ENCODE data around the gene TRIM41.
"Not testable (repeated sequence)": the region's sequence is repeated elsewhere in the genome, so short reads cannot be mapped to it uniquely, and the experiment has no call there.

TRIM41 gene

GRCh38 chr5:181255836-181256578, 32.9 kb downstream of the TRIM41 start:
- DNase-seq (ENCODE audit: low read depth), result no peak

DNA sequence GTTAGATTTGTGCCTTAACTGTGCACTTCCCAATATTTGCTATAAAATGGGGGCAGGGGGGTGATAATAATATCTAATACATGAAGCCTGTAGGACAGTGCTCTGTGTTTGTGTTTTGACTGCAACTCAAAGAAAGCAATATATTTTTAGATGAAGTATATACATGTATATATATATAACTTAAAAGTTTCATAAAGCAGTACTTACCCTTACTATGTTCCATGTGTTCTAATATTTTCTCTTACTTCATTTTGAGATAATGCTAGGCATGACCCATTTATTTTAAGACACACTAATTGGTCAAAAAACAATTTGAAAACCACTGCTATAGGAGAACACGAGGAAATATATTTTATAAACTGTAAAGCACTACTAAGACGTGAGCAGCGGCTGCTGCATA, 35.5 kb downstream of the TRIM41 start:
- no peak for DNase-seq (ENCODE audit: low read depth)

GRCh38 chr5:181259283-181259682, 36.2 kb downstream of the TRIM41 start:
- no peak for DNase-seq (ENCODE audit: low read depth)

DNA sequence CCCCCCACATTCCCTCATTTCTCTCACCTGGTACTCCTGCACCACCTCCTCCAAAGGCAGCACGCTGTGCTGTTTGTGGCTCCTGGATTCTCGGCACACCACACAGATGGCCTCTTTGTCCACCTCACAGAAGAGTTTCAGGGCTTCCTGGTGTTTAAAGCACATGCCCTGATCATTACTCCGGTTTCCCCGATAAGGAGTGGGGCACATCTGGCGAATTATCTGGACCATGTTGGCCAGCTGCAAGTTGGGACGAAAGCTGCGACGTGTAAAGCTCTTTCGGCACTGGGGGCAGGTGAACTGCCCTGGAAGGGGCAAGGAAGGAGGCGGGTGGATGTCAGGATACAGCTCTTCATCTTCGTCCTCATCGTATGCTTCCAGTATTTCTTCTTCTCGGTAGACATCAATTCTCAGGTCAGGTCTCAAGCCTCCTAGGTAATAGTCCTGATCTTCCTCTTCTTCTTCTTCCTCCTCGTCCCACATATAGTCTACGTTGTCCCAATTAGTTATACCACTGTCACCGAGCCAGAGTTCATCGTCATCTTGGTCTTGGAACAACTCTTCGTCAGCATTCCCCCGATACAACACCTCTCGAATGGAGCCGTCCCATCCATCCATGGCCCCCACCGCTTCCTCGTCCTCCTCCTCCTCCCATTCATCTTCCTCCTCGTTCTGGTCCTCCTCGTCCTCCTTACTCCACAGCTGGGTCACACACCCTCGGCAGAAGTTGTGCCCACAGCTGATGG, 37.1 kb downstream of the TRIM41 start:
- no peak for DNase-seq (ENCODE audit: low read depth)

DNA sequence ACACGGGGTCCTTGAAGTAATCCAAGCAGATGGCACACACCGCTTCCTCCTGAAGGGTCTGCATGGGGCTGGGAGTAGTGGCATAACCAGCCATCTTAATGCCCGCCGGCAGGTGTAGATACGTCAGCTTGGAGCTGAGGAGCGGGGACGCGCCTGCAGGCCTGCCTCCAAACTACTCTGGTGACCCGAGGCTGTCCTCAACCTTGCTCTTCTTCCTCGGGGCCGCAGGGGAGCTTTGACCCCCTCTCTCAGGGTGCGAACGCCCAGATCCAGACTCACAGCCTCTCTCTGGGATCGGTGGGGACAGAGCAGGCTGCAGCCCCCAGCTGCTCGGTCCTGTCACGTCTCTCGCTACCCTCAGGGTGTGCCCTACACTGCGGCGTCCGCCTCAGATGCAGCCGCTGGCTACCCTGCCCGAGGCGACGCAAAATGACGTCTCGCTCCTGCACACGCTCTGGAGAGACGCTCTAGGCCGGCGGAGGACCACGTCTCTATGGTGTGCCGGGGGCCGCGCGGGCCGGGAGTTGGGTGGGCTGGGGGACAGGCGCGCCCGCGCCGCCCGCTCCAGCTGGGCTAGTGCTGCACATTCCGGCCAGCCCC, 37.7 kb downstream of the TRIM41 start, which contains the start of gene TRIM52:
TRIM52 (minus strand) TSS at position 424 of the 600 bp plus-strand sequence; CDS start at position 94, 330 bp downstream.
- DNase-seq (ENCODE audit: low read depth), result peak; percentile 82

DNA sequence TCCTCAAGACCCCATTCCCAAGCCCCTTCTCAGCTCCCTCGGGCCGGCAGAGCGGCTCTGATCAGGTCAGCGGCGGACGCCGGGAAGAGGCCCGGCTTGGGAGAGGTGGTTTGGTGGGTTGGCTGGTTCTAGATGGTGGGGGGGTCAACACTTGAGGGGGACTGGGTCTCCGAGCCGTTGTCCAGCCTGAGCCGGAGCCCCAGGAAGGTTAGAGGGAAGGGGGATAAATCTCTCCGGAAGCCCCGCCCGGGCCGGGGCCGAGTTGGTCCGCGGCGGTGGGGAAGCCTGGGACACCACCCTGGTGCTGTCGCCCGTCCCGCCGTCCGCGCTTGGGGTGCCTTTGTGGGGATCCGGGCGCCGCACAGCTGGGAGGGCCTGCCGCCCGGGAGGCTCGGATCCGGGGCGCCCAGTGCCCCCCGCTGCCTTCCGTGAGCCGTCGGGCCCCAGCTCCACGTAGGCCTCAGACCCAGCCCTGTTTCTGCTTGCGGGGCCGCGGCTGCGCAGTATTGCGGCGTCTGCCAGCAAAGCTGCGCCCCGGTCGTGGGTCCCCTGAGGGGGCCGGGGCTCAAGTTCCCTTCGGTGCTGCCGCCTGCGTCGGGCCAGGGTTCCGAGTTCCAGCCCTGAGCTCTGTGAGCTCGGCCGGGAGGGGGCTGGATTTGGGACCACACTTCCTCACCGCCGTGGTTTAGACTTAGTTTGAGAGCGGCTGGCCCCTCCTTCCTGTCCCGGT, 38.4 kb downstream of the TRIM41 start:
- DNase-seq (ENCODE audit: low read depth), result peak; percentile 52

DNA sequence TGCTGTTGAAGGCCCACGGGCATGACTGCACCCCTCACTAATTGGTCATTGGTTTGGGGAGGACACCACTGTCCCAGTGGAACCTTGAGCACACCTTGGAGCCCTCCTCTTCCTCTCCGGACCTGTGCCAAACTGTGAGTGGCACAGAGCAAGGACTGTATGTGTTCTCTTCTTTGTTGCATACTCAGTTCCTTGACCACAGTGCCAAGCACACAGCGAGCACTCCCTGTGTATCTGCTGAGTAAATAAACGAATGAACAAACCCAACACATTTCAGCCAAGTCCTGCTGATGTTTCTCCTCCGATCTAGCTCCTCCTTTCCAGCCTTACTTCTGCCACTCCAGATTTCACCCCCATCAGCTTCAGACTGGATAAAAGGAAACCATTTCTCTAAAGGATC, 40.6 kb downstream of the TRIM41 start:
- no peak for DNase-seq (ENCODE audit: low read depth)

GRCh38 chr5:181265092-181265671, 42.1 kb downstream of the TRIM41 start:
- peak; percentile 47 for DNase-seq (ENCODE audit: low read depth)

DNA sequence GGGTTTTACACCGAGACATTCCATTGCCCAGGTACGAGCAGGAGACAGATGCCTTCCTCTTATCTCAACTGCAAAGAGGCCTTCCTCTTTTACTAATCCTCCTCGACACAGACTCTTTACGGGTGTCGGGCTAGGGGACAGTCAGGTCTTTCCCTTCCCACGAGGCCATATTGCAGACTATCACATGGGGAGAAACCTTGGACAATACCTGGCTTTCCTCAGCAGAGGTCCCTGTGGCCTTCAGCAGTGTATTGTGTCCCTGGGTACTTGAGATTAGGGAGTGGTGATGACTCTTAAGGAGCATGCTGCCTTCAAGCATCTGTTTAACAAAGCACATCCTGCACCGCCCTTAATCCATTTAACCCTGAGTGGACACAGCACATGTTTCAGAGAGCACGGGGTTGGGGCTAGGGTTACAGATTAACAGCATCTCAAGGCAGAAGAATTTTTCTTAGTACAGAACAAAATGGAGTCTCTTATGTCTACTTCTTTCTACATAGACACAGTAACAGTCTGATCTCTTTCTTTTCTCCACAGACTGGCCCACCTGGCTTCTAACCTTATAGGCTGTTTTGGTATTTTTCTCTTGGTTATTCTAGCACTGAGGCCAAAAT, 44.3 kb downstream of the TRIM41 start:
- not testable (repeated sequence) for DNase-seq (ENCODE audit: low read depth)

DNA sequence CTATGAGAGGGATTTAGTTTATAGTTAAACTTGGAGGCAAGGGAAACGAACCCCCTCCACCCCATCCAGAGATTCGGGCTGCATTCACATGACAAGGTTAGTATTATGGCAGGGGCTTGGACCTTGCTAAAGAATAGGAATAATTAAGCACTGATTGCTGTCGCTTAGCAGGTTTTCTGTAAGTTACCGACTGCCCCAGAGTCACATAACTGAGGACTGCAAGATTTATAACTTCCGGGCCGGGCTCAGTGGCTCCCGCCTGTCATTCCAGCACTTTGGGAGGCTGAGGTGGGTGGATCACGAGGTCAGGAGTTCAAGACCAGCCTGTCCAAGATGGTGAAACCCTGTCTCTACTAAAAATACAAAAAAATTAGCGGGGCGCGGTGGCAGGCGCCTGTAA, 44.8 kb downstream of the TRIM41 start:
- DNase-seq (ENCODE audit: low read depth), result not testable (repeated sequence)

DNA sequence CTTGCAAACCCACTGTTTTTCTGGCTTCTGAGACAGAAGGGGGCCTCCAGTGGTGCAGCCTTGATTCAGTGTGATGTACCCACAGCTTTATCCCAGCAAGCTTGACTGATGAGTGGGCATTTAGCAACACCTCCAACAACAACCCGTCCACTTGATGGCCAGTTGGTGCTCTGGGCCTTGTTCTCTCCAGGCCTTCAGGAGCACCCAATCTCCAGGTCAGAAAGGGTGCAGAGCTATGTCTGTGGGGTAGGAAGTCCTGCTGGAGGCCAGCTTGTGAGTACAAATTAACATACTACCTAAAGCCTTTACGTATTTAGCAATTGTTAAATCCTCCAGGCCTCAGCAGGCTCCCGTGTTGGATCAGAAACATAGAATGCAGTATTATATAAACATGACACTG, 48.0 kb downstream of the TRIM41 start:
- DNase-seq (ENCODE audit: low read depth), result no peak

- DNase-seq (ENCODE audit: low read depth), result not testable (repeated sequence)
Observed at GRCh38 chr5:181273433-181273744, 50.3 kb downstream of the TRIM41 start.

DNA sequence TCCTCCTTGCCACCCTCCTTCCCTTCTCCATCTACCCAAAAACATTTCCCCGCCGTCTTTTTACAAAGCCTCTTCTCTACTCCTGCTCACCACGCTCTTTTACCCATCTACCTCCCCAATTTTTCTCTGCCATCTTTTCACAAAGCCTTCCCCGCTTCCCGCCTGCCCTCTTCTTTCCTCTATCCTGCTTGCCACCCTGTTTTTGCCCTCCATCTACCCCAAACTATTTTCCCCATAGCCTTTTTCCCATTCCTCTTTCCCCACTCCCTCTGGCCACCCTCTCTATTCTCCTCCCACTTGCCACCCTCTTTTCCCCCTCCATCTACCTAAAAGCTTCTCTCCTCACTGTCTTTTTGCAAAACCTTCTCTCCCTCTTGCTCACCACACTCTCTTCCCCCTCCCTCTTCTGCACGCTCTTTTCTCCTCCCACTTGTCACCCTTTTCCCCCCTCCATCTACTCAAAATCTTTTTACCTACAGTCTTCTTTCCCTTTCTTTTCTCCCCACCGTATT, 57.2 kb downstream of the TRIM41 start:
- DNase-seq (ENCODE audit: low read depth), result no peak

- no peak for DNase-seq (ENCODE audit: low read depth)
Observed at GRCh38 chr5:181281077-181281983, 58.2 kb downstream of the TRIM41 start.

GRCh38 chr5:181281984-181282316, 58.9 kb downstream of the TRIM41 start:
- DNase-seq (ENCODE audit: low read depth), result no peak

- not testable (repeated sequence) for DNase-seq (ENCODE audit: low read depth)
Observed at GRCh38 chr5:181282415-181282814, 59.3 kb downstream of the TRIM41 start.

DNA sequence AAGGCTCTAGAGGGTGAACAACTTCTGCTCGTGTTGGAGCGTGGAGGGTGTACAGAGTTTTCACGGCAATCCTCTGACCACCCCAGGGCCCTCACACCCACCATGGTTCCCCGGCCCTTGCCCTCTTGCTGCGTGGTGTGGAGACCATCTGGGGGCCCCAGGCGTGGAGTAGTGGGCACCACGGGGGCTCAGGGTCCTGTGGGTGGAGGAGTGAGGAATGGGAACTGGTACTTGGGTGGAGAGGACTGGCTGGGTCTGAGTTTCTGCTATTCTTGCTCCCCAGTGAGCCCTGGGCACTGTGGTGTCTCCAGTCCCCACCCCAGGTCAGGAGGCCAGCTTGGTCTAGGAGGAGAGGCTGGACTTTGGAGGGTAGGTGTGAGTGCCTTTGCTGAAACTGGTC, 59.8 kb downstream of the TRIM41 start:
- DNase-seq (ENCODE audit: low read depth), result no peak

DNA sequence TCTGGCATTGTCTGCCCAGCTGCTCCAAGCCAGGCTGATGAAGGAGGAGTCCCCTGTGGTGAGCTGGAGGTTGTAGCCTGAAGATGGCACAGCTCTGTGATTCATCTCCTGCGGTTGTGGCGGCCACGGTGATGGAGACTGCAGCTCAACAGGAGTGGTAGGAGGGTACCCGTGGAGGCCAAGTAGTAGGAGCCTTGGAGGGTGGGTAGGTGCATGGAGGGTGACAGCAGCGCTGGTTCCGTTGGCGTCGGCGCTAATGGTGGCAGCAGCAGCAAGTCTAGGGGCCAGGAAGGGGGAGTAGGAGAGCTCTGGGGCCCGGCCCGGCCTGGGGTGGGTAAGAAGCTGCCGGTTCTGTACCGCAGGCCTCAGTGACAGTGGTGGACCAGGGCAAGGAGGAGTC, 60.3 kb downstream of the TRIM41 start:
- no peak for DNase-seq (ENCODE audit: low read depth)

- not testable (repeated sequence) for DNase-seq (ENCODE audit: low read depth)
Observed at GRCh38 chr5:181283841-181284755, 61.0 kb downstream of the TRIM41 start.
